H9 (cell line): ENCODE data around the gene HIC2. TPM values are rescaled to one million over a fixed set of nuclear protein-coding genes. Genes with fewer than 3 reads are reported as not detected.
"Not testable (repeated sequence)": the region's sequence is repeated elsewhere in the genome, so short reads cannot be mapped to it uniquely, and the experiment has no call there.

Experiments
- DNase-seq: peaks from one replicate; pipeline ENCODE4 v3.0.0-alpha.2; 2017
- H2AFZ ChIP-seq: one replicate; pipeline ENCODE4 v1.6.1; 2013; ENCODE audit warnings: mild to moderate bottlenecking, low read length, control low read depth, moderate library complexity
- H2AK5ac ChIP-seq: 2 replicates; pipeline ENCODE4 v1.6.1; 2013; ENCODE audit warnings: low read length, control low read depth, mixed read lengths; ENCODE audit not compliant: insufficient read length
- H2BK120ac ChIP-seq: one replicate; pipeline ENCODE4 v1.6.1; 2013; ENCODE audit warnings: low read depth, mild to moderate bottlenecking, low read length, control low read depth, inconsistent platforms; ENCODE audit not compliant: poor library complexity, severe bottlenecking
- H2BK12ac ChIP-seq: 2 replicates; pipeline ENCODE4 v1.6.1; 2013; ENCODE audit warnings: low read length, control low read depth, mixed read lengths, low read depth; ENCODE audit not compliant: insufficient read length
- H2BK15ac ChIP-seq: 2 replicates; pipeline ENCODE4 v1.6.1; 2013; ENCODE audit warnings: low read depth, low read length, control low read depth
- H2BK20ac ChIP-seq: one replicate; pipeline ENCODE4 v1.6.1; 2013; ENCODE audit warnings: low read depth, mild to moderate bottlenecking, low read length, control low read depth, inconsistent platforms; ENCODE audit not compliant: poor library complexity, severe bottlenecking
- H2BK5ac ChIP-seq: 2 replicates; pipeline ENCODE4 v1.6.1; 2013; ENCODE audit warnings: low read length, control low read depth, mixed read lengths; ENCODE audit not compliant: insufficient read length
- H3K14ac ChIP-seq: 2 replicates; pipeline ENCODE4 v1.6.1; 2013; ENCODE audit warnings: low read length, control low read depth; ENCODE audit not compliant: insufficient read depth
- H3K18ac ChIP-seq: 2 replicates; pipeline ENCODE4 v1.6.1; 2013; ENCODE audit warnings: low read depth, mild to moderate bottlenecking, mixed read lengths, low read length, control low read depth; ENCODE audit not compliant: insufficient read length
- H3K23ac ChIP-seq: 2 replicates; pipeline ENCODE4 v1.6.1; 2013; ENCODE audit warnings: low read length, control low read depth, mixed read lengths, low read depth; ENCODE audit not compliant: insufficient read length
- H3K23me2 ChIP-seq: 2 replicates; pipeline ENCODE4 v1.6.1; 2013; ENCODE audit warnings: low read depth, mild to moderate bottlenecking, mixed read lengths, low read length, control low read depth; ENCODE audit not compliant: insufficient read length, poor library complexity, severe bottlenecking
- H3K27ac ChIP-seq: 2 replicates; pipeline ENCODE4 v1.5.1; 2013; ENCODE audit warnings: low read length, control low read depth, mixed read lengths, low read depth; ENCODE audit not compliant: insufficient read length
- H3K27me3 ChIP-seq: 2 replicates; pipeline ENCODE4 v1.6.1; 2013; ENCODE audit warnings: low read length, control low read depth, inconsistent platforms; ENCODE audit not compliant: insufficient read depth
- H3K4ac ChIP-seq: 2 replicates; pipeline ENCODE4 v1.6.1; 2013; ENCODE audit warnings: low read depth, mild to moderate bottlenecking, control low read depth, inconsistent platforms, low read length, moderate library complexity
- H3K4me1 ChIP-seq: 2 replicates; pipeline ENCODE4 v1.6.1; 2013; ENCODE audit warnings: low read length, control low read depth, inconsistent platforms; ENCODE audit not compliant: insufficient read depth
- H3K4me2 ChIP-seq: 2 replicates; pipeline ENCODE4 v1.6.1; 2013; ENCODE audit warnings: low read length, control low read depth, mixed read lengths; ENCODE audit not compliant: insufficient read length, insufficient read depth
- H3K56ac ChIP-seq: 2 replicates; pipeline ENCODE4 v1.6.1; 2013; ENCODE audit warnings: low read depth, mild to moderate bottlenecking, mixed read lengths, low read length, control low read depth; ENCODE audit not compliant: insufficient read length
- H3K79me1 ChIP-seq: 2 replicates; pipeline ENCODE4 v1.6.1; 2013; ENCODE audit warnings: low read depth, mild to moderate bottlenecking, moderate library complexity, low read length, control low read depth, inconsistent platforms; ENCODE audit not compliant: insufficient read depth, poor library complexity, severe bottlenecking
- H3K79me2 ChIP-seq: 2 replicates; pipeline ENCODE4 v1.6.1; 2013; ENCODE audit warnings: low read length, control low read depth, inconsistent platforms; ENCODE audit not compliant: insufficient read depth
- H3K9ac ChIP-seq: 2 replicates; pipeline ENCODE4 v1.6.1; 2013; ENCODE audit warnings: low read length, control low read depth, mixed read lengths; ENCODE audit not compliant: insufficient read length; ENCODE audit errors: extremely low read depth
- H3K9me3 ChIP-seq: one replicate; pipeline ENCODE4 v1.6.1; 2013; ENCODE audit warnings: low read depth, low read length, inconsistent platforms; ENCODE audit not compliant: control insufficient read depth
- H3T11ph ChIP-seq: one replicate; pipeline ENCODE4 v1.6.1; 2013; ENCODE audit warnings: mild to moderate bottlenecking, low read length, control low read depth, inconsistent platforms
- H4K20me1 ChIP-seq: one replicate; pipeline ENCODE4 v1.6.1; 2013; ENCODE audit not compliant: control insufficient read depth, insufficient read length, insufficient read depth
- H4K5ac ChIP-seq: 2 replicates; pipeline ENCODE4 v1.6.1; 2013; ENCODE audit warnings: low read depth, mild to moderate bottlenecking, mixed read lengths, low read length, control low read depth; ENCODE audit not compliant: insufficient read length
- H4K8ac ChIP-seq: replicated peaks from 2 replicates; pipeline ENCODE4 v1.6.1; 2013; ENCODE audit warnings: low read length, control low read depth, mixed read lengths, low read depth; ENCODE audit not compliant: insufficient read length
- H4K91ac ChIP-seq: 2 replicates; pipeline ENCODE4 v1.6.1; 2013; ENCODE audit warnings: low read depth, mild to moderate bottlenecking, moderate library complexity, mixed read lengths, low read length, control low read depth; ENCODE audit not compliant: insufficient read length
- H3K27ac Mint-ChIP-seq, 3 experiments: 2 replicates in 2 of 3; 3 replicates in 1 of 3; pipeline ENCODE4 v1.8.0; 2020 to 2021; ENCODE audit warnings: mixed read lengths in 3 of 3, mild to moderate bottlenecking in 1 of 3, moderate library complexity in 1 of 3
- H3K27me3 Mint-ChIP-seq: 2 replicates; pipeline ENCODE4 v1.8.0; 2021; ENCODE audit warnings: low read depth, mild to moderate bottlenecking, moderate library complexity, mixed read lengths
- H3K36me3 Mint-ChIP-seq, 3 experiments: 2 replicates in 2 of 3; 3 replicates in 1 of 3; pipeline ENCODE4 v1.8.0; 2020 to 2021; ENCODE audit warnings: low read depth in 3 of 3, mixed read lengths in 3 of 3; ENCODE audit not compliant: insufficient read depth in 1 of 3
- H3K4me1 Mint-ChIP-seq, 2 experiments: 2 replicates each; pipeline ENCODE4 v1.8.0; 2020; ENCODE audit warnings: mixed read lengths in 2 of 2
- H3K4me3 Mint-ChIP-seq, 2 experiments: 2 replicates in 1 of 2; 3 replicates in 1 of 2; pipeline ENCODE4 v1.8.0; 2020 to 2021; ENCODE audit warnings: mild to moderate bottlenecking in 2 of 2, mixed read lengths in 2 of 2, moderate library complexity in 1 of 2
- H3K9me3 Mint-ChIP-seq, 2 experiments: 2 replicates in 1 of 2; 3 replicates in 1 of 2; pipeline ENCODE4 v1.8.0; 2020; ENCODE audit warnings: mild to moderate bottlenecking in 2 of 2, mixed read lengths in 2 of 2, moderate library complexity in 1 of 2
- WGBS: extraction: QIAGEN DNeasy Blood & Tissue Kit; methylation state at CpG from one replicate; pipeline ENCODE4 v1.1.7; 2013; ENCODE audit warnings: missing lambda C conversion rate, low lambda C conversion rate, mixed read lengths; ENCODE audit not compliant: insufficient read length; ENCODE audit errors: extremely low coverage; 5-methylcytosine and 5-hydroxymethylcytosine counted together
- total RNA-seq: library from RNA; stranded (reverse); gene quantifications from 2 replicates; pipeline ENCODE4 v1.2.1, GENCODE V29; 2021

The HIC2 gene
- total RNA-seq, 1 experiment from 2014 or later = 24.9 TPM

- H3K4me2 ChIP-seq, H3K23ac ChIP-seq, H4K8ac ChIP-seq, H3K27me3 ChIP-seq, H2BK20ac ChIP-seq, H3K79me2 ChIP-seq, H3K4me1 ChIP-seq, H3K23me2 ChIP-seq, H3K9ac ChIP-seq, H3K4me3 Mint-ChIP-seq, H3K18ac ChIP-seq, H3T11ph ChIP-seq, H3K79me1 ChIP-seq, H3K4me1 Mint-ChIP-seq, H3K27ac ChIP-seq, H2BK15ac ChIP-seq, H2BK120ac ChIP-seq, DNase-seq, H4K91ac ChIP-seq, H2AK5ac ChIP-seq, H3K27ac Mint-ChIP-seq, H2BK12ac ChIP-seq, H2BK5ac ChIP-seq, H3K4ac ChIP-seq, H3K9me3 Mint-ChIP-seq, H4K5ac ChIP-seq, H3K56ac ChIP-seq, H3K36me3 Mint-ChIP-seq, H4K20me1 ChIP-seq, H3K9me3 ChIP-seq, H2AFZ ChIP-seq, H3K27me3 Mint-ChIP-seq, H3K14ac ChIP-seq: not testable (repeated sequence)
- no CpG with 5 or more reads among the region's 1 CpG for WGBS
Observed at GRCh38 chr22:21407139-21407538, 10.0 kb upstream of the HIC2 start.

- not testable (repeated sequence) for H3K56ac ChIP-seq, H2BK120ac ChIP-seq, H3K9me3 ChIP-seq, H3K4me1 Mint-ChIP-seq, H3K79me2 ChIP-seq, H2BK15ac ChIP-seq, H3K4me2 ChIP-seq, H3K27me3 ChIP-seq, H3K27ac ChIP-seq, H3K23me2 ChIP-seq, H2AK5ac ChIP-seq, DNase-seq, H3K27ac Mint-ChIP-seq, H2BK12ac ChIP-seq, H2AFZ ChIP-seq, H3T11ph ChIP-seq, H4K5ac ChIP-seq, H4K20me1 ChIP-seq, H3K4me1 ChIP-seq, H4K91ac ChIP-seq, H3K14ac ChIP-seq, H4K8ac ChIP-seq, H3K18ac ChIP-seq, H3K79me1 ChIP-seq, H3K36me3 Mint-ChIP-seq, H3K27me3 Mint-ChIP-seq, H3K9ac ChIP-seq, H2BK5ac ChIP-seq, H3K23ac ChIP-seq, H3K4ac ChIP-seq, H2BK20ac ChIP-seq, H3K4me3 Mint-ChIP-seq, H3K9me3 Mint-ChIP-seq
- WGBS = no CpG with 5 or more reads among the region's 4 CpGs
Observed at GRCh38 chr22:21407792-21408191, 9.4 kb upstream of the HIC2 start.
